GM12874 (cell line): Measurements from ENCODE around the gene ODC1.

Experiments
- TF ChIP-seq, protein P1 (sequence below): IDR thresholded peaks from 2 replicates; pipeline ENCODE4 v1.5.1; 2011; ENCODE audit warnings: low read depth, mild to moderate bottlenecking, control low read depth, low read length, moderate library complexity; ENCODE audit not compliant: insufficient read depth

The ODC1 gene

DNA sequence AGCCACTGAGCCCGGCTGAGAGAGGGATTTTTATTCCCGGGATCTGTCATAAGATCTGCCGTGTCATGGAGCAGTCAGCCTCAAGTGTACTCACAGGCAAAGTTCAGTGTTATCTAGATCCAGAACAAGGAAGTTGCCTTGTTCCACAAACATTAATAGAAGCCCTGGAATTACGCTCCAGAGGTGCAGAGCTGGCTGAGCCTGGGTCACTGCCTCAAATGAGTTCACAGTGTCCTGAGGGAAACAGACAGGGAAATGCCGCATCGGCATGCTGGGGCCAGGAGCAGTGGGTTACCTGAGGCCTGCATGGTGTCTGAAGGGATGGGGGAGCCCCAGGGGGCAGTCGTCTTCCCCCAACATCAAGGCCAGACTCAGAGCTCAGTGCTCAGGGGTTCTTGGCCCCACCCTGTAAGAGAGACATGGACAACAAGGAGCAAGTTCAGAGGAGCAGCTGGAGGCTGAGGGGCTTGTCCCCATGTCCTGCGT, 42.7 kb upstream of the ODC1 start:
- TF ChIP-seq, protein P1, sequence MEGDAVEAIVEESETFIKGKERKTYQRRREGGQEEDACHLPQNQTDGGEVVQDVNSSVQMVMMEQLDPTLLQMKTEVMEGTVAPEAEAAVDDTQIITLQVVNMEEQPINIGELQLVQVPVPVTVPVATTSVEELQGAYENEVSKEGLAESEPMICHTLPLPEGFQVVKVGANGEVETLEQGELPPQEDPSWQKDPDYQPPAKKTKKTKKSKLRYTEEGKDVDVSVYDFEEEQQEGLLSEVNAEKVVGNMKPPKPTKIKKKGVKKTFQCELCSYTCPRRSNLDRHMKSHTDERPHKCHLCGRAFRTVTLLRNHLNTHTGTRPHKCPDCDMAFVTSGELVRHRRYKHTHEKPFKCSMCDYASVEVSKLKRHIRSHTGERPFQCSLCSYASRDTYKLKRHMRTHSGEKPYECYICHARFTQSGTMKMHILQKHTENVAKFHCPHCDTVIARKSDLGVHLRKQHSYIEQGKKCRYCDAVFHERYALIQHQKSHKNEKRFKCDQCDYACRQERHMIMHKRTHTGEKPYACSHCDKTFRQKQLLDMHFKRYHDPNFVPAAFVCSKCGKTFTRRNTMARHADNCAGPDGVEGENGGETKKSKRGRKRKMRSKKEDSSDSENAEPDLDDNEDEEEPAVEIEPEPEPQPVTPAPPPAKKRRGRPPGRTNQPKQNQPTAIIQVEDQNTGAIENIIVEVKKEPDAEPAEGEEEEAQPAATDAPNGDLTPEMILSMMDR, result no peak

DNA sequence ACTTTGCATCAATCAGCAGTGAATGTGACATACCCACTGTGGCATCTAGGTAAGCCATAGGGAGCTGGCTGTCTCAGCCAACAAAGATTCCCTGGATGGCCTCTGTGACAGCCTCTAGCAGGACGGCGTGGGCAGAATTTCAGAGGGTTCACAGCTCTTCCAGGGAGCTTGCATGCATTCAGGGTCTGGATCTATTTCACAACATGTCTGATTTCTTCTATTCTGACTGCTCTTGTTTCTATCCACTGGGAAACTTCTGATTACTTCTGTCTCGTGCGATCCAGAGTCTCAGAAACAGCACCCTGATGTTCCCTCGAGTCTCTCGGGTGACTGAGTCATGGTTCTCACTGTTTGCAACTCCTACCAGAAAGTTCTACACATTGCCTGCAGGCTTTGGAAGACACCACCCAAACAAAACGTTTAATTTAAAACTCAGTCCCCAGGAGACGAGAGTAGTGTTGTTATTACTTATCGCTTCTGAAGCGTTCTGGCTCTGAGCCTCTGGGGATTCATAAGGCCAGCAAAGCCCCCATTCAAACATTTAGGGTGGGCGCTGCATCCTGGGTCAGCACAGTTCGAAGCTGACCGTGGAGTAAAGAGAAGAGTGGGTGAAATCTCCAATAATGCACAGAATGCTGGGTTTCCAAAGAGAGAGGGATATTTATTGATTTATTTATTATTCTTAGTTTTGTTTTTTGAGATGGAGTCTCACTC, 41.9 kb upstream of the ODC1 start:
- TF ChIP-seq, protein P1, result no peak

DNA sequence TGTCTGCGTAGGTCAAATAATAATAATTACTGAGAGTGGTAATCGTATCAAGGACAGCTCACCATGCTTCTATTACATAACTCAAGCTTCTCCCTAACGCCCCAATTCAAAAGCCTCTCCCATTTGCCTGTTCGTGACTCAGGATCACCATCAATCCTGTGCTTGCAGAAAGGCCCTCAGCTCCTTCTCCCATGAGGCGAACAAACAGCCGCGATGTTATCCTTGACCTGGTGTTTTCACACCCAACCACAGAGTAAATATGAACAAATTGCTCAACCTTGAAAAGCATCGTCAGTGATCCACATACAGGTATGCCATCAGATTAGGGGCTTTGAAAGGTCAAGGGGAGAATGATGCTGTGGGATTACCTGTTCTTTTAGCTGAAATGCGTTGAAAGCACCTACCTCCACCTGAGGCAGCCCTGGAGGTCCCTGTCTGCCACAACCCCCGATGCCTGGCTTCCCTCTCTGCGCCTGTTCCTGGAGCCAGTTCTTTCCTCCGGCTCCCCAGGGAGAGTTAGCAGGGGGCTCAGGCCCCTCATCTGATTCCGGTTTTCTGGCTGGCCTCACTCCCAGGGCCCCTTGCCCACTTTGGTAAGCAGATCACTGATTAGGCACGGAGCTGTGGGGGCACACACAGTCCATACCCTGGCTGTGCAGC, 39.1 kb upstream of the ODC1 start:
- TF ChIP-seq, protein P1, result no peak

DNA sequence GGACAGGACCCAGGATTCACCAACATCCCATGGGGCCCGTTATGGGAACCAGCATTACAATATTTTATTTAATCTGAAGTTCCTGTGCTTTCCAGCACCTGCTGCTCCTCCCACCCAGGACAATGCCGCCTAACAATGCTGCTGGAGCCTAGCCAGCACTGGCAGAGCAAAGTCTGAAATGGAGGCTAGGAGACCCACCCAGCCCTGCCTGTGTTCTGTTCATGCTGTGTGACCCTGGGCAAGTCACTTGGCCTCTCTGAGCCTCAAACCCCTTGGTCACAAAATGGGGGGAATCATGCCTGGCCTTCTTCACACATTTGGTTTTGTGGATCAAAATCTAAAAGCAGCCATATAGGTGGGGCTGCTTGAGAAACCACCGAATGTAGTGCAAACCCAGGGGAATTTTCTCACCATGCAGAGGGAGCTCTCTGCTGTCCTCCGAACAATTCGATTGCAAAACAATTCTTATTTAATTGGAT, 38.5 kb upstream of the ODC1 start:
- TF ChIP-seq, protein P1, result no peak

DNA sequence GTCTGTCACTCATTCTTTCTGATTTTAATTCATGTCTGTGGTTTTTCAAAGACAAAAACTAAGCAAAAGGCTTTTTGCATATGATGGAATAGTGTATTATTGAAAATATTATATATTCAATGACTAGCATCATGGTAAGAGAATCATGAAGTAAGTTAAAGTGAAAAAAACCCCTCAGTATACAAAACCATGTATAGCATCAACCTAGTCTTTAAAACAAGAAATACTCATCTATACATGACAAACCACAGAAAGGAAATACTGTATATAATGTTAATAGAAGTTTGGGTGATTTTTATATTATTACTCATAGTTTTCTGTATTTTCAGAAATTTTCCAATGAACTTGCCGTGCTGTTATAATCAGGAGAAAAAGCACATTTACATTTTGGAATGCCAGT, 38.0 kb upstream of the ODC1 start:
- TF ChIP-seq, protein P1, result no peak

DNA sequence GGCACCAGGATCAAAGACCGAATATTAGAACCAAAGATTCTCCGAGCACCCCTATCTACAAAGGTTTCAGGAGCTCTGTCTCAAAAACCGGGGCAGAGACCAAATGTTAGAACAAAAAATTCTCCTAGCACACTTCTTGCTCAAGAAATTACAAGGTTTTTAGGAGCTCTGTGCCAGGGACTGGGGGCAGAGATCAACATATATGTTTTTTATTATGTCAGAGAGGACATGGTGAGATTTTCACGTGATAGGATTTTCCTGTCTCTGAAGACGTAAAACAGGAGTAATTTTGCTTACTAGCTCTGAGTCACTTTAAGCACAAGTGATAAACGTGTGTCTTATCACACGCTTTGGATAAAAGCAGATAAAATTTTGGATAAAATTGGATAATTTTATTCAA, 34.8 kb upstream of the ODC1 start:
- TF ChIP-seq, protein P1, result no peak

DNA sequence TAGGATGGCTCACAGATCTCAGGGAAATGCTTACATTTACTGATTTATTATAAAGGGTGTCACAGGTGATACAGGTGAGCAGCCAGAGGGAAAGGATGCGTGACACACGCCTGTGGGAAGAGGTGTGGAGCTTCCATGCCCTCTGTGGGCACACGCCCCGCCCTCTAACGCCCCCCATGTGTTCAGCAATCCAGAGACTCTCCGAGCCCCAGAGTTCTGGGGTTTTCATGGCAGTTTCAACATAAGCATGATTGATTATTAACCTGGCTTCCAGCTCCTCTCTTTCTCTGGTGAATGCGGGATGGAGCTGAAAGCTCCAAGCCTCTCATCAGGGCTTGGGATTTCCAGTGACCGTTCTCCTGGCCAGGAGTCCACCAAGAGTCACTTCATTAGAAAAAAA, 34.3 kb upstream of the ODC1 start:
- TF ChIP-seq, protein P1, result no peak
